ENCODE results near the gene MXRA5.

DNA sequence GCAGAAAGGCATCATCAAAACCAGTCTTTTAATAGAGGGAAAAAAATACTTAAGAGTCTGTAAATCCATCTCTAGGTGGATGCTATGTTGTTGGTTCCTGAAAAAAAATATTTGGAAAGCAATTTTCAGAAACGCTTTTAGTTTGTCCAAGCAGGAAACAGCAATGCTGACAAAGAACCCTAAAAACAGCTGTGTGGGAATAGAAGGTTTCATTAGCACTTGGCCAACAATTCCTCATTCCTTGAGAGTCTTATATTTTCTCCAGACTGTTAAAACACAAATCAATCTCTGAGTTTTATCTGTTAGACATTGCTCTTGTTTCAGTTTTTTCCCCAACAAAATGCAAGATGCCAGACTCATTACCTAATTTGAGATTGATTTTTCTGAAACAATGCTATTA, 6.4 kb downstream of the MXRA5 start:
- TF ChIP-seq ARNTL (CRISPR knock-in tag; IDR thresholded peaks at IDR 0.05; ENCODE audit: borderline replicate concordance, low read depth): no peak
- TF ChIP-seq ESRRG (CRISPR knock-in tag; IDR thresholded peaks at IDR 0.05): no peak
- TF ChIP-seq ZFP30 (CRISPR knock-in tag; IDR thresholded peaks at IDR 0.05): no peak
- TF ChIP-seq ZNF8 (CRISPR knock-in tag; IDR thresholded peaks at IDR 0.05): no peak
- no peak for TF ChIP-seq OSR1 (CRISPR knock-in tag; IDR thresholded peaks at IDR 0.05)
